Activated CD4-positive, alpha-beta T cell treated with anti-CD3 and anti-CD28 coated beads, Interleukin-2, Interleukin-6, amounts not matched to agents 100 ng/mL and 50 ng/mL, durations not matched to agents 16 hours and 8 hours (primary cell): ENCODE results near the gene FAM200B.

Source experiments
- DNase-seq: peaks from one replicate; pipeline ENCODE4 v3.0.0-alpha.2; 2020

The FAM200B gene

DNA sequence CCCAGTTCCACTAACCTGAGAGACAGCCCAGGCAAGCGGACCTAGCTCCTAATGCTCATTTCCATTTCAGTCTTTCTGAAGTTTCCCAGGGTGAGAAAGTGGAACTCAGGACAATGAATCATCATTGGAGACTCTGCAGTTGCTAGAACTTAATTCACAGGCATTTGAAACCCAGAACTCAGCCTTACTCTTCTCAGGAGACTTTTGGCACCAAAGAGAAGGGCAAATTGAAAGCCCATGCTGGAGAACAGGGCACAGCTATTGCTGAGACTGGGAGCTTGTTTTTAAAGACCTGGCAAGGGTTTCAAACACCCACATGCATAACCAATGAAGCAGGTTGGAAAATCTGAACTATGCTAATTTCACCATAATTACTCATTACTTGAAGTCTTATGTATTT lies 57.2 kb downstream of the FAM200B start:
- no peak for DNase-seq
